Measurements from ENCODE around the gene TMEM31.

The TMEM31 gene

GRCh38 chrX:103734125-103734760 is 23.5 kb downstream of the TMEM31 start:
- no peak for TF ChIP-seq CTCF (conservative IDR thresholded peaks at IDR 0.05; ENCODE audit: low read depth, low read length)
- peak; percentile 77 for DNase-seq (ENCODE audit: low read depth)
- H3K4me3 ChIP-seq (ENCODE audit: low read length) = no peak overlapping the region

- no peak for TF ChIP-seq CTCF (conservative IDR thresholded peaks at IDR 0.05; ENCODE audit: low read depth, low read length)
- H3K4me3 ChIP-seq (ENCODE audit: low read length) = no peak overlapping the region
- no peak for DNase-seq (ENCODE audit: low read depth)
Observed at GRCh38 chrX:103737696-103738095, 27.0 kb downstream of the TMEM31 start.

- H3K4me3 ChIP-seq (ENCODE audit: low read length) = no peak overlapping the region
- no peak for TF ChIP-seq CTCF (conservative IDR thresholded peaks at IDR 0.05; ENCODE audit: low read depth, low read length)
Observed at GRCh38 chrX:103739421-103739820, 28.7 kb downstream of the TMEM31 start.

GRCh38 chrX:103741879-103742278 is 31.2 kb downstream of the TMEM31 start:
- TF ChIP-seq CTCF (conservative IDR thresholded peaks at IDR 0.05; ENCODE audit: low read depth, low read length) = no peak
- DNase-seq (ENCODE audit: low read depth) = no peak
- no peak overlapping the region for H3K4me3 ChIP-seq (ENCODE audit: low read length)

More at GRCh38 chrX:103739421-103739820, 28.7 kb downstream of the TMEM31 start:
- no peak for DNase-seq (ENCODE audit: low read depth)

GRCh38 chrX:103742339-103742738 is 31.6 kb downstream of the TMEM31 start:
- DNase-seq (ENCODE audit: low read depth) = no peak
- TF ChIP-seq CTCF (conservative IDR thresholded peaks at IDR 0.05; ENCODE audit: low read depth, low read length) = no peak
- no peak overlapping the region for H3K4me3 ChIP-seq (ENCODE audit: low read length)

GRCh38 chrX:103747163-103747562 is 36.5 kb downstream of the TMEM31 start:
- no peak for TF ChIP-seq CTCF (conservative IDR thresholded peaks at IDR 0.05; ENCODE audit: low read depth, low read length)
- no peak for DNase-seq (ENCODE audit: low read depth)
- no peak overlapping the region for H3K4me3 ChIP-seq (ENCODE audit: low read length)

- DNase-seq (ENCODE audit: low read depth) = no peak
- no peak overlapping the region for H3K4me3 ChIP-seq (ENCODE audit: low read length)
- TF ChIP-seq CTCF (conservative IDR thresholded peaks at IDR 0.05; ENCODE audit: low read depth, low read length) = no peak
Observed at GRCh38 chrX:103754401-103754800, 43.7 kb downstream of the TMEM31 start.

Data from retinal pigment epithelial cell (primary cell).